IMR-90 (cell line): Measurements from ENCODE around the gene OXCT2.

ENCODE experiments used
- CEBPB ChIP-seq: IDR thresholded peaks from 2 replicates; pipeline ENCODE4 v1.6.1; 2012; ENCODE audit warnings: low read depth, low read length, improper control_type of control experiment
- MAZ ChIP-seq: IDR thresholded peaks from 2 replicates; pipeline ENCODE4 v1.6.1; 2012; ENCODE audit warnings: low read depth, mild to moderate bottlenecking, low read length, improper control_type of control experiment, moderate library complexity, borderline replicate concordance
- MXI1 ChIP-seq: IDR thresholded peaks from 2 replicates; pipeline ENCODE4 v1.6.1; 2012; ENCODE audit warnings: low read depth, mild to moderate bottlenecking, low read length, moderate library complexity, borderline replicate concordance
- POLR2A ChIP-seq: IDR thresholded peaks from 2 replicates; pipeline ENCODE4 v1.6.1; 2012; ENCODE audit warnings: mild to moderate bottlenecking, low read depth, low read length
- RAD21 ChIP-seq: IDR thresholded peaks from 2 replicates; pipeline ENCODE4 v1.6.1; 2012; ENCODE audit warnings: low read length, improper control_type of control experiment
- RFX5 ChIP-seq: IDR thresholded peaks from 2 replicates; pipeline ENCODE4 v1.8.0; 2012; ENCODE audit warnings: low read depth, mild to moderate bottlenecking, low read length, moderate library complexity
- SMC3 ChIP-seq: fragments of 150-350 bp; IDR thresholded peaks from 2 replicates; pipeline ENCODE4 v1.6.1; 2016; ENCODE audit warnings: low read depth, mild to moderate bottlenecking, antibody characterized with exemption, low read length, moderate library complexity
- TF ChIP-seq, protein P1 (sequence below): conservative IDR thresholded peaks from 2 replicates; pipeline ENCODE4 v1.5.1; 2012; ENCODE audit warnings: mild to moderate bottlenecking, low read depth, low read length, improper control_type of control experiment
- TF ChIP-seq, protein P2 (sequence below): fragments of 150-350 bp; IDR thresholded peaks from 2 replicates; pipeline ENCODE4 v1.6.1; 2016; ENCODE audit warnings: low read depth, mild to moderate bottlenecking, low read length, moderate library complexity, borderline replicate concordance

DNA sequence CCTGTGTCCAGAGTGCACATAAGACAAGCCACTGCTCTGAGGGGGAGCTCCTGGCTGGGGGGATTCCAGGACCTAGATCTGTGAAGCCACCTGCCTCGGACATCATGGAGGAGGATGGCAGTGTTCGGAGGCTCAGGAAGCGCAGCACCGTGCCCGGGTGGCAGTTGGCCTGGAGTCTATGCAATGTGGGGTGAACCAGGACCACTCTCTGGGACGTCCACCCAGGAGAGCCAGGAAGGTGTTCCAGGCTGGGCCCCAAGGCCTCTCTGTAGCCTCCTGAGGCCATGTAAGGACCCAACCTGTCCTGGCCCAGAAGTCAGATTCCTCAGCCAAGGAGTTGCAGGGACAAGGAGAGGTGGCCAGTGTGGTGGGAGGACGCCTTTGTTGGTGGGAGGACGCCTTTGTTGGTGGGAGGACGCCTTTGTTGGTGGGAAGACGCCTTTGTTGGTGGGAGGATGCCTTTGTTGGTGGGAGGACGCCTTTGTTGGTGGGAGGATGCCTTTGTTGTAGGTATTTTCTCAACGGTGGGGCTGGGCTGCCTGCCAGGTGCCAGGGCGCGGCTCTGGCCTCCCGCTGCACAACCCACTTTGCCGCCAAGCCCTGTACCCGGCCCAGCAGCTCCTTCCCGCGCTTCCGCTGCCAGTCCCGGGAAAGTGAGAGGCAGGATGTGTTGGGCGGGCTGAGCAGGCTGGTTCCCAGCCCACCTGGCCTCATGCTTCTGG is 48.1 kb upstream of the OXCT2 start:
- TF ChIP-seq, protein P1, sequence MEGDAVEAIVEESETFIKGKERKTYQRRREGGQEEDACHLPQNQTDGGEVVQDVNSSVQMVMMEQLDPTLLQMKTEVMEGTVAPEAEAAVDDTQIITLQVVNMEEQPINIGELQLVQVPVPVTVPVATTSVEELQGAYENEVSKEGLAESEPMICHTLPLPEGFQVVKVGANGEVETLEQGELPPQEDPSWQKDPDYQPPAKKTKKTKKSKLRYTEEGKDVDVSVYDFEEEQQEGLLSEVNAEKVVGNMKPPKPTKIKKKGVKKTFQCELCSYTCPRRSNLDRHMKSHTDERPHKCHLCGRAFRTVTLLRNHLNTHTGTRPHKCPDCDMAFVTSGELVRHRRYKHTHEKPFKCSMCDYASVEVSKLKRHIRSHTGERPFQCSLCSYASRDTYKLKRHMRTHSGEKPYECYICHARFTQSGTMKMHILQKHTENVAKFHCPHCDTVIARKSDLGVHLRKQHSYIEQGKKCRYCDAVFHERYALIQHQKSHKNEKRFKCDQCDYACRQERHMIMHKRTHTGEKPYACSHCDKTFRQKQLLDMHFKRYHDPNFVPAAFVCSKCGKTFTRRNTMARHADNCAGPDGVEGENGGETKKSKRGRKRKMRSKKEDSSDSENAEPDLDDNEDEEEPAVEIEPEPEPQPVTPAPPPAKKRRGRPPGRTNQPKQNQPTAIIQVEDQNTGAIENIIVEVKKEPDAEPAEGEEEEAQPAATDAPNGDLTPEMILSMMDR = no peak
- no peak for TF ChIP-seq SMC3
- TF ChIP-seq POLR2A = no peak
- TF ChIP-seq RFX5 = no peak
- TF ChIP-seq MXI1 = no peak
- no peak for TF ChIP-seq RAD21
- TF ChIP-seq MAZ = no peak
- TF ChIP-seq, protein P2, sequence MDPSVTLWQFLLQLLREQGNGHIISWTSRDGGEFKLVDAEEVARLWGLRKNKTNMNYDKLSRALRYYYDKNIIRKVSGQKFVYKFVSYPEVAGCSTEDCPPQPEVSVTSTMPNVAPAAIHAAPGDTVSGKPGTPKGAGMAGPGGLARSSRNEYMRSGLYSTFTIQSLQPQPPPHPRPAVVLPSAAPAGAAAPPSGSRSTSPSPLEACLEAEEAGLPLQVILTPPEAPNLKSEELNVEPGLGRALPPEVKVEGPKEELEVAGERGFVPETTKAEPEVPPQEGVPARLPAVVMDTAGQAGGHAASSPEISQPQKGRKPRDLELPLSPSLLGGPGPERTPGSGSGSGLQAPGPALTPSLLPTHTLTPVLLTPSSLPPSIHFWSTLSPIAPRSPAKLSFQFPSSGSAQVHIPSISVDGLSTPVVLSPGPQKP = no peak
- TF ChIP-seq CEBPB = no peak
